ENCODE results near the gene SORT1. TPM values are rescaled to one million over a fixed set of nuclear protein-coding genes. Genes with fewer than 3 reads are reported as not detected.
A peak's percentile ranks its signal among the peaks of the same experiment; 100 is the strongest.

SORT1 gene
- total RNA-seq, 2 donors from 2014 or later: 225 to 231 TPM

DNA sequence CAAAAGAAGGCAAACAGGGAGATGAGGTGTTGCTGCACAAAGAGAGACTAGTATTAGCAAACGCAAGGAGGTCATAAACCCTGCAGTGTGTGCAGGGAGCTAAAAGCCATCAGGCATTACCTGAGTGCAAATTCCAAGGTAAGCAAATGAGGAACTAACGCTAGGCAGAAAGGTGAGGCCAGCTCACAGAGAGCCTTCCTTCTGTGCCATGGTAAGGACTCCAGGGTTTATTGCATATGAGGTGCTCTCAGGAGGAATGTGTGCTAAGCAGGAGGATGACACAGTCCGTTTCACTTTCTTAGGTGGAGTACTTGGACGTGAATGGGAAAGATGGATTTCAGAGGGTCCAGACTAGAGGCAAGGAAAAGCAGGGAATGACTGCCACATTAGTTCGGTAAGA, 46.3 kb downstream of the SORT1 start:
- TF ChIP-seq, protein P1, sequence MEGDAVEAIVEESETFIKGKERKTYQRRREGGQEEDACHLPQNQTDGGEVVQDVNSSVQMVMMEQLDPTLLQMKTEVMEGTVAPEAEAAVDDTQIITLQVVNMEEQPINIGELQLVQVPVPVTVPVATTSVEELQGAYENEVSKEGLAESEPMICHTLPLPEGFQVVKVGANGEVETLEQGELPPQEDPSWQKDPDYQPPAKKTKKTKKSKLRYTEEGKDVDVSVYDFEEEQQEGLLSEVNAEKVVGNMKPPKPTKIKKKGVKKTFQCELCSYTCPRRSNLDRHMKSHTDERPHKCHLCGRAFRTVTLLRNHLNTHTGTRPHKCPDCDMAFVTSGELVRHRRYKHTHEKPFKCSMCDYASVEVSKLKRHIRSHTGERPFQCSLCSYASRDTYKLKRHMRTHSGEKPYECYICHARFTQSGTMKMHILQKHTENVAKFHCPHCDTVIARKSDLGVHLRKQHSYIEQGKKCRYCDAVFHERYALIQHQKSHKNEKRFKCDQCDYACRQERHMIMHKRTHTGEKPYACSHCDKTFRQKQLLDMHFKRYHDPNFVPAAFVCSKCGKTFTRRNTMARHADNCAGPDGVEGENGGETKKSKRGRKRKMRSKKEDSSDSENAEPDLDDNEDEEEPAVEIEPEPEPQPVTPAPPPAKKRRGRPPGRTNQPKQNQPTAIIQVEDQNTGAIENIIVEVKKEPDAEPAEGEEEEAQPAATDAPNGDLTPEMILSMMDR (IDR thresholded peaks at IDR 0.05): no peak
- Histone ChIP-seq H3K4me3 (no peak overlapping the region), H3K4me1 (ENCODE audit: control insufficient read depth in 1 of 2, low read depth in 2 of 2) (peaks cover 0 to 15% of the 10 kb centered on the region in 2 donors), H3K9me3 (no peaks in the 10 kb centered on the region), H3K27me3 (replicated peaks; ENCODE audit: insufficient read depth) (no peaks in the 10 kb centered on the region), H3K27ac (no peak overlapping the region), H3K36me3 (peaks cover 45% of the 10 kb centered on the region)
- no peak for DNase-seq (ENCODE audit: low spot score)
- no peak for ATAC-seq (ENCODE audit: insufficient number of reproducible peaks, low FRiP score, low read depth)

DNA sequence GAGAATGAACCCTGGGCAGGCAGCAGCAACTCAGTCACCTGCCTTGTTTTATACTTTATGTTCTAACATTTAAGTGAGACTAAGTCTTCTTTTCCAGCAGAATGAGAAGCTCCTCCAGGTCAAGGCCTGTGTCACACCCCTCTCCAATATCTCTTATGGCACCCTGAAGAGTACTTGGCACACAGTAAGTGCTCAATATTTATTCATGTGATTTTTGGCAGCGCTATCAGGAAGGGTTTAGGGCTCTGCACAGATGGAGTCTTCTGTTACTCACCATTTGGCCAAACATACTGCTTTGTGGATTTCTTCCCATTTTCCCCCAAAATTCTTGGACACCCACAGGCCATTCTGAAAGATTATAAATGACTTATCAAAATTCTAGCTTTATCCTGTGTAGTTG, 47.1 kb downstream of the SORT1 start:
- ATAC-seq (ENCODE audit: insufficient number of reproducible peaks, low FRiP score, low read depth): no peak
- H3K27ac ChIP-seq: no peak overlapping the region

DNA sequence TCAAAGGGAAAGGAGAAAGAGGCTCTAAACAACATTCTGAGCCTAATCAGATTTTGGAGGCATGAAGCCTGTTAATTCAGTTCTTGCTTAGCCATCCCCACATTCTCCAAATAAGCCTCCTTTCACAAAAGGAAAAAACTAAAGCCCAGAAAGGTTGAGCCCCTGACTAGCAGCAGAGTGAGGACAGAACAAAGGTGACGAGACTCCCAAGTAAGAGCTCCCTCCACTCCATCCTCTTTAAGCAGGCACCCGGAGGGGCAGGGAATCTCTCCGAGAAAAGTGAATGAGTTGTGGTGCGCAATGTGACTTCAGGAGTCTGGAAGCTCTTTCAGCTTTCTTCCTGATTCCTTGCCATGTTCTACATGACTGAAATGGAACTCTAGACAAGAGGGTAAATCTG, 47.5 kb downstream of the SORT1 start:
- Histone ChIP-seq H3K27ac (peak overlapping the region in 1 of 2 donors; percentile 20), H3K4me3 (no peak overlapping the region), H3K27me3 (replicated peaks; ENCODE audit: insufficient read depth) (no peaks in the 10 kb centered on the region), H3K9me3 (no peaks in the 10 kb centered on the region), H3K36me3 (peaks cover 58% of the 10 kb centered on the region), H3K4me1 (ENCODE audit: control insufficient read depth in 1 of 2, low read depth in 2 of 2) (peaks cover 0 to 6% of the 10 kb centered on the region in 2 donors)
- ATAC-seq (ENCODE audit: insufficient number of reproducible peaks, low FRiP score, low read depth): no peak
- TF ChIP-seq, protein P1 (IDR thresholded peaks at IDR 0.05): no peak
- no peak for DNase-seq (ENCODE audit: low spot score)

More for the DNA sequence above, 47.1 kb downstream of the SORT1 start:
- TF ChIP-seq, protein P1 (IDR thresholded peaks at IDR 0.05): no peak
- DNase-seq (ENCODE audit: low spot score): no peak
- Histone ChIP-seq H3K4me1 (ENCODE audit: control insufficient read depth in 1 of 2, low read depth in 2 of 2) (peaks cover 0 to 7% of the 10 kb centered on the region in 2 donors), H3K4me3 (no peak overlapping the region), H3K27me3 (replicated peaks; ENCODE audit: insufficient read depth) (no peaks in the 10 kb centered on the region), H3K9me3 (no peaks in the 10 kb centered on the region), H3K36me3 (peaks cover 53% of the 10 kb centered on the region)

DNA sequence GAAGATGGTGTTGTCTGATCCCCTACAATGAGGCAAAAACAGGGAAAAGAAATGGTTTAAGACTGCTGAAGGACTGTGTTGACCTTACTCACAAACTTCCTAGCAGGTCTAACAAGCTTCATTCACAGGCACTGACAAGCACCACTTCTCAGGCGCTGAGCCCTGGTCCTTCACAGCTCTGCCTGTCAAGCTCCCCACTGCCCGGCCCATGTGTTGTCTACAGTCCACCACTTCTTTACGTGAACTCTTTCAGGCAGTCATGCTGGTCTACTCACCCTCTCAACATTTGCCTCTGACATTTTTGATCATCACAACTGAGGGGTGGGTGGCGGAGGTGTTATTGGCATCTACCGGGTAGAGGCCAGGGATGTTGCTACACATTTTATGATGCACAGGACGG, 50.2 kb downstream of the SORT1 start:
- Histone ChIP-seq H3K4me3 (no peak overlapping the region), H3K27me3 (replicated peaks; ENCODE audit: insufficient read depth) (no peaks in the 10 kb centered on the region), H3K27ac (no peak overlapping the region), H3K9me3 (no peaks in the 10 kb centered on the region), H3K4me1 (ENCODE audit: control insufficient read depth in 1 of 2, low read depth in 2 of 2) (peaks cover 0 to 7% of the 10 kb centered on the region in 2 donors), H3K36me3 (peaks cover 64% of the 10 kb centered on the region)
- TF ChIP-seq, protein P1 (IDR thresholded peaks at IDR 0.05): no peak
- DNase-seq (ENCODE audit: low spot score) (no peak), ATAC-seq (ENCODE audit: insufficient number of reproducible peaks, low FRiP score, low read depth) (no peak)

DNA sequence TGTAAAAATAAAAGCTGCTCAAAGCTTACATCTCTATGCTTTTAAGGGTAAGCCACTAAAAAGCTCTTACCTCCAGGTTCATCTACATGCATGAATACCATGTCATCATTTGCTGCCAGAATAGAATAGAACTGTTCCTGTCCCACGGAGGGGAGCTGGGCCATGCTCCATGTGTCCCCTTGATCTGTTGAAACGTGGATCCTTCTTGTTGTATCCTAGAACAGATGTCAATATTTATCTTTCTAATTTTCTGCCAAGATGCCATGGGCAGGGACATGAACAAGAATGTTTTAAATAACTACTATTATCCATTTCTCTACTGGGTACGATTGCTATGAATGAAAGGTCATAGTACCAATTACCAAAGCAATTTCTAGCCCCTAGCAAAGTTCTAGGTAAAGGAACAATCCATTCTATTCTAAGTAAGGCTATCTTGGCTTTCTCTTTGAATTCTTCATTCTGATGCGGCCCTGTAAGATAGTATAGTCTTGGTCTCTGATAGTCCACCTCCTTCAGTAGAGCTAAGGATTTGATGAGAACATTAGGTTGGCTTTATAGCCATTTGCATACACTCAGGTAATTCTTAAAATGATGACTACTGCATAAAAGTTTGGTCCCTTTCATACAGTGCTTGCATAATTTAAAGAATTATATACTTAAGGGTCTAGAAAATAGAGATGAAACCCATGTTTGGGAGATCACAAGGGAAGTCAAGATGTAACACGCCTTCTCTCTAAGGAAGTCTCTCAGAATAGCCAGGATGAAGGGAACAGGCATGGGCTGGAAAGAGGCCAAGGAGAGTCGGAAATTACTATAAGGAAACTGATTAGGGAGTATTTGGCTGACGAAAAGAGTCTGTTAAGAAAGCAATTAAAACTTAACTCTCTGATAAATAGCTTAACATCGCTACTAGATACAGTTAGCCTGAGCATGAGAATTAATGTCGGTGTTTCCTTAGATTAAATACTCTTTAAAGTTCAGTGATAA, 55.5 kb downstream of the SORT1 start:
- TF ChIP-seq, protein P1 (IDR thresholded peaks at IDR 0.05): no peak
- Histone ChIP-seq H3K27me3 (replicated peaks; ENCODE audit: insufficient read depth) (no peaks in the 10 kb centered on the region), H3K4me1 (ENCODE audit: control insufficient read depth in 1 of 2, low read depth in 2 of 2) (peaks cover 0 to 6% of the 10 kb centered on the region in 2 donors), H3K27ac (peak overlapping the region in 1 of 2 donors; percentile 24), H3K36me3 (peaks cover 82% of the 10 kb centered on the region), H3K4me3 (no peak overlapping the region), H3K9me3 (no peaks in the 10 kb centered on the region)
- DNase-seq (ENCODE audit: low spot score): no peak
- no peak for ATAC-seq (ENCODE audit: insufficient number of reproducible peaks, low FRiP score, low read depth)

All from thoracic aorta (tissue), 2 donors.